ES-I3 (cell line): ENCODE measurements around the gene PLD4.
"Not testable (repeated sequence)": the region's sequence is repeated elsewhere in the genome, so short reads cannot be mapped to it uniquely, and the experiment has no call there.

Source experiments
- H3K36me3 ChIP-seq: 2 replicates; pipeline ENCODE4 v1.6.1; 2013; ENCODE audit warnings: mild to moderate bottlenecking, low read length, control low read depth, moderate library complexity; ENCODE audit not compliant: insufficient read depth
- H3K4me1 ChIP-seq: 2 replicates; pipeline ENCODE4 v1.6.1; 2013; ENCODE audit warnings: mild to moderate bottlenecking, control low read depth, low read length; ENCODE audit not compliant: insufficient read depth
- H3K9ac ChIP-seq: 2 replicates; pipeline ENCODE4 v1.6.1; 2013; ENCODE audit warnings: low read depth, mild to moderate bottlenecking, low read length, moderate library complexity
- H3K9me3 ChIP-seq: 2 replicates; pipeline ENCODE4 v1.6.1; 2013; ENCODE audit warnings: mild to moderate bottlenecking, low read length, moderate library complexity; ENCODE audit not compliant: control insufficient read depth, insufficient read depth

Gene PLD4

GRCh38 chr14:104935026-104935650 is 10.5 kb downstream of the PLD4 start:
- 0 out of 2 replicates have a peak, but pooled peaks cover 2% of the 10 kb centered on the region for H3K36me3 ChIP-seq
- no peak overlapping the region for H3K9ac ChIP-seq
- no peaks in the 10 kb centered on the region; the same call in 1 of the 2 replicates for H3K4me1 ChIP-seq
- no peaks in the 10 kb centered on the region for H3K9me3 ChIP-seq

DNA sequence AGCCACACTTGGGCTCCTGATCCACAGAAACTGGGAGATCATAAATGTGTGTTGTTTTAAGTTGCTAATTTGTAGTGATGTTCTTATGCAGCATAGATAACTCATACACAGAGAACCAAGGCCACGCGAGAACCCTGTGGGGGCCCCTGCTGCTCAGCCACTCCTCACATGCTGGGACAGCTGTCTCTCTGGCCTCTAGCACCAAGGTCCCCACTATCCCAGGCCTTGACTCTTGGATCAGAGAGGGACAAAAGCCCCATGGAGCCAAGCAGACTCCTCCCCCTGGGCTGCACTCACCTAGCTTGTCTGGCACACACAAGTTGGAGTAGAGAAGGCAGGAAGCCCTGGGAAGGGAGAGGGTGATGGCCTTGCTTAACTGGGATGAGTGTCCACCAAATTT is 11.3 kb downstream of the PLD4 start:
- H3K36me3 ChIP-seq, result 0 out of 2 replicates have a peak, but pooled peaks cover 2% of the 10 kb centered on the region
- H3K9me3 ChIP-seq, result no peaks in the 10 kb centered on the region
- no peaks in the 10 kb centered on the region; the same call in 1 of the 2 replicates for H3K4me1 ChIP-seq
- no peak overlapping the region for H3K9ac ChIP-seq

GRCh38 chr14:104936361-104937155 is 11.9 kb downstream of the PLD4 start:
- Histone ChIP-seq H3K9ac (no peak overlapping the region), H3K36me3 (0 out of 2 replicates have a peak, but pooled peaks cover 2% of the 10 kb centered on the region), H3K4me1 (no peaks in the 10 kb centered on the region; the same call in 1 of the 2 replicates), H3K9me3 (no peaks in the 10 kb centered on the region)

DNA sequence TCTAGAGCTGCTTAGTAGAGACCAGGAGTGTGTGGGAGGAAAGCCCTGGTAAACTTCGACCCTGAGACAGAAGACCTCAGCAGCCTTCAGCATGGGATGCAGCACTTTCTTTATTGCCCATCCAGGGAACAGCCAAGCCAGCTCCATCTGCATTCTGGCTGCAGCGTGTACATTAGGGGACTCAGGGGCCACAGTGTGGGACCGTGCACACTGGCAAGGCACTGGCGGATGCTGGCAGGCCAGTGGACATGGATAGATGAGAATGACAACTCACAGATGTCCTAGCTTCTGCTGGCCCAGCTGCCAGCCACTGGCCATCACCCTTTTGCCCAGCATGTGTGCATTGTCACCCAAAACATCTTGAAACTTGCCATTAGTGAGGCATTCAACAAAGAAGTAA is 12.5 kb downstream of the PLD4 start:
- Histone ChIP-seq H3K4me1 (no peaks in the 10 kb centered on the region; the same call in 1 of the 2 replicates), H3K36me3 (0 out of 2 replicates have a peak, but pooled peaks cover 2% of the 10 kb centered on the region), H3K9ac (no peak overlapping the region)

GRCh38 chr14:104937694-104938365 is 13.2 kb downstream of the PLD4 start:
- H3K36me3 ChIP-seq, result 0 out of 2 replicates have a peak, but pooled peaks cover 2% of the 10 kb centered on the region
- H3K9ac ChIP-seq, result no peak overlapping the region
- H3K4me1 ChIP-seq, result no peaks in the 10 kb centered on the region
- no peaks in the 10 kb centered on the region for H3K9me3 ChIP-seq

More for the DNA sequence above, 12.5 kb downstream of the PLD4 start:
- H3K9me3 ChIP-seq, result no peaks in the 10 kb centered on the region

DNA sequence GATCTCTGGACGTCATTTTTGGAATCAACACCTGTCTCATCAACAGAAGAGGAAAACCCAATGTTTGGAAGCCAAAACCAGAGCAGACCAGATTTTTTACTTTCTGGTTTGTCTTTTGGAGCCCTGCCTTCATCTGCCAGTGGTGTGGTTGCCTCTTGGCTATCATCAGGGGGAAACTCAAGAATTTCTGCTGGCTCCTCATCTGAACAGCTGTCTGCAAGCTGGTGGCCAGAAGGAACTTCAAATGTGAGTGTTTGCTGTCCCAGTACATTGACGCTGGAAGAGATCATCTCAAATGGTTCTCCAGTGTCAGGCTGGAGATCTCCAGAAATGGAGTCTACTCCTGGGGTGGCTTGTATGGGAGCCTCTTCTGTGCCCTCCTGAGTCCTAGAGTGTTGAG is 13.8 kb downstream of the PLD4 start:
- Histone ChIP-seq H3K36me3 (0 out of 2 replicates have a peak, but pooled peaks cover 2% of the 10 kb centered on the region), H3K4me1 (no peaks in the 10 kb centered on the region), H3K9ac (no peak overlapping the region), H3K9me3 (no peaks in the 10 kb centered on the region)

- Histone ChIP-seq H3K9me3 (no peaks in the 10 kb centered on the region), H3K9ac (no peak overlapping the region), H3K4me1 (no peaks in the 10 kb centered on the region), H3K36me3 (0 out of 2 replicates have a peak, but pooled peaks cover 2% of the 10 kb centered on the region)
Measured at GRCh38 chr14:104938960-104939359, 14.3 kb downstream of the PLD4 start.

DNA sequence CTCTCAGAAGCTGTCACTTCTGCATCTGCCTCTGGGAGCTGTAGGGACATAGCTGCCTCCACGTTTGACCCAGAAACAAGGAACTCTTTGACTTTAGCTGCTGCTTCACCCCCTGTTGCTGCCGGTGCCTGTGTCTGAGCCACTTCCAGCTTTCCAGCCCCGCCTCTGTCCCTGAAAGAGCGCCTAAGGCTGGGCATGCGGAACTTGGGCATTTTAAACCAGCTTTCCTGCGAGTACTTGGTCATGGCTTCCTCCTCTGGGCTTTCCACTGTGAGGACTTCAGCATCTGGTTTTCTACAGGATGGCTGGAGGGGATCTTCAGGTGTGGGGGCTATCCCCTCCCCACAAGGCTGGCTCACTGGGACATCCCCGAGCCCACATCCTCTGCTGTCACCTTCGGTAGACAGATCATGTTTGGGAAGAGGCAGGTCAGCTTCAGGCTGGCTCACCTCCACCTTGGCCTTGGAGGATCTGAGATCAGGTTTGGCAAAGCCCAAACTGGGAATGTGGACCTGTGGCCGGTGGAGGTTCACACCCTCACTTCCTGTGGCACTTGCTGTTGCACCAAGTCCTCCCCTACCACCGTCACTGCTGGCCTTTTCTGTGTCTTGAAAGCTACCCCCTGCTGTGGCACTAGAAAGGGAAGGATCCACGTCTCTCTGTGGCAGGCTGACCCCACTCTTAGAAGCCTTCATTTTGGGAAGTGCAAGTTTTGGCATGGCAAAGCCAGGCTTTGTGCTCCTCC is 15.2 kb downstream of the PLD4 start:
- no peaks in the 10 kb centered on the region for H3K9me3 ChIP-seq
- 0 out of 2 replicates have a peak, but pooled peaks cover 2% of the 10 kb centered on the region for H3K36me3 ChIP-seq
- no peaks in the 10 kb centered on the region for H3K4me1 ChIP-seq
- H3K9ac ChIP-seq, result no peak overlapping the region

DNA sequence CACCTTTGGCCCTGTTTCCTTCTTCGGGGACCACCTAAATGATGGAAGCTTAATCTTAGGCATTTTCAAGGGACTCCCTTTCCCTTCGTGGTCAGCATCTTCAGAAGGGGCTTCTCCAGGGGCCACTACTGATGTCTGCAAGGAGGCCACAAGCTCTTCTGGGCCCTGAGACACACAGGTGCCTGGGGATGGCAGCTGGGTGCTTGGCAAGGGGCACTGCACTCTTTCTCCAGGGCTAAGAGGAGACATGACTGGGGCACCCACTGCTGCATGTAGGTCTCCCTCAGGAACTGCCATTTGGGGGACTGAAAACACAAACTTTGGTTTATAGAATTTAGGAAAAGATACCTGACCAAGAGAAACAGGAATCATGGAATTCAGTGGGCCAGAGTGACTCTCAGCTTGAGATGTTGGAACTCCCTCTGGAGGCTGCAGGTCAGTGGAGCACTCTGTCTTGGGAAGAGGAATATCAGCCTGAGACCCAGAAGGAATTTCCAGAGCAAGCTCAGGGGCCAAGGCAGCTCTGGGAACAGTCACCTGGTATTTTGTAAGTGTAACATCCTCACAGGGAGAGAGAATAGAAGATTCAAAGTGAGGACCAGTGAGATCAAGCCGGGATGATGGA is 16.0 kb downstream of the PLD4 start:
- Histone ChIP-seq H3K9me3 (no peaks in the 10 kb centered on the region), H3K4me1 (no peaks in the 10 kb centered on the region), H3K9ac (no peak overlapping the region), H3K36me3 (0 out of 2 replicates have a peak, but pooled peaks cover 2% of the 10 kb centered on the region)

- Histone ChIP-seq H3K9me3 (no peaks in the 10 kb centered on the region), H3K36me3 (0 out of 2 replicates have a peak, but pooled peaks cover 2% of the 10 kb centered on the region), H3K4me1 (no peaks in the 10 kb centered on the region), H3K9ac (no peak overlapping the region)
Measured at GRCh38 chr14:104941508-104942365, 17.1 kb downstream of the PLD4 start.

- no peak overlapping the region for H3K9ac ChIP-seq
- H3K4me1 ChIP-seq, result no peaks in the 10 kb centered on the region
- no peaks in the 10 kb centered on the region for H3K9me3 ChIP-seq
- H3K36me3 ChIP-seq, result 0 out of 2 replicates have a peak, but pooled peaks cover 2% of the 10 kb centered on the region
Measured at GRCh38 chr14:104942586-104942985, 17.9 kb downstream of the PLD4 start.

GRCh38 chr14:104943216-104944015 is 18.7 kb downstream of the PLD4 start:
- H3K4me1 ChIP-seq, H3K9ac ChIP-seq, H3K36me3 ChIP-seq, H3K9me3 ChIP-seq: not testable (repeated sequence)
